Liver (tissue), 9 donors: ENCODE results near the gene ATXN3. TPM values are rescaled to one million over a fixed set of nuclear protein-coding genes. Genes with fewer than 3 reads are reported as not detected.

ENCODE experiments used
- DNase-seq: peaks from one replicate; pipeline ENCODE4 v3.0.0-alpha.2; 2017; ENCODE audit warnings: low spot score
- H3K27ac ChIP-seq, 2 donors: one replicate each; pipeline ENCODE4 v1.7.0; 2013; ENCODE audit warnings: inconsistent platforms in 2 of 2, low read length in 2 of 2, control low read depth in 1 of 2, low read depth in 1 of 2, mild to moderate bottlenecking in 1 of 2
- H3K27me3 ChIP-seq, 4 donors: one replicate each; pipeline versions ENCODE4 v1.6.1 to v1.7.0; 2013; ENCODE audit warnings: low read length in 3 of 4, inconsistent platforms in 1 of 4, mild to moderate bottlenecking in 1 of 4, moderate library complexity in 1 of 4; ENCODE audit not compliant: control insufficient read depth in 4 of 4, insufficient read depth in 4 of 4
- H3K36me3 ChIP-seq, 4 donors: one replicate each; pipeline versions ENCODE4 v1.6.1 to v1.7.0; 2013; ENCODE audit warnings: low read length in 3 of 4, mild to moderate bottlenecking in 3 of 4, low read depth in 1 of 4, moderate library complexity in 1 of 4; ENCODE audit not compliant: control insufficient read depth in 4 of 4, insufficient read depth in 3 of 4
- H3K4me1 ChIP-seq, 4 donors: one replicate each; pipeline versions ENCODE4 v1.6.1 to v1.7.0; 2013; ENCODE audit warnings: low read length in 3 of 4, mild to moderate bottlenecking in 3 of 4, moderate library complexity in 1 of 4; ENCODE audit not compliant: control insufficient read depth in 4 of 4, insufficient read depth in 4 of 4
- H3K4me3 ChIP-seq, 3 donors: one replicate each; pipeline versions ENCODE4 v1.6.1 to v1.7.0; 2013; ENCODE audit warnings: low read length in 3 of 3, control low read depth in 1 of 3, low read depth in 1 of 3, mild to moderate bottlenecking in 1 of 3
- H3K9ac ChIP-seq, 2 donors: one replicate each; pipeline ENCODE4 v1.7.0; 2013; ENCODE audit warnings: low read length in 2 of 2, mild to moderate bottlenecking in 2 of 2, moderate library complexity in 2 of 2, control low read depth in 1 of 2, low read depth in 1 of 2
- H3K9me3 ChIP-seq, 4 donors: one replicate each; pipeline versions ENCODE4 v1.6.1 to v1.7.0; 2013; ENCODE audit warnings: low read length in 3 of 4; ENCODE audit not compliant: control insufficient read depth in 4 of 4
- ATF3 ChIP-seq: IDR thresholded peaks from 2 replicates; pipeline ENCODE4 v1.6.1; 2016; ENCODE audit warnings: antibody characterized with exemption
- CTCF ChIP-seq: fragments of 150-350 bp; IDR thresholded peaks from 2 replicates; pipeline ENCODE4 v1.5.1; 2017; ENCODE audit warnings: improper control_type of control experiment, low read depth, low read length; ENCODE audit not compliant: missing input control
- EGR1 ChIP-seq, 2 donors: IDR thresholded peaks; 2 replicates each; pipeline ENCODE4 v1.6.1; 2016 to 2018; ENCODE audit warnings: antibody characterized with exemption in 2 of 2, low read depth in 2 of 2
- FOXA1 ChIP-seq: IDR thresholded peaks from 2 replicates; pipeline ENCODE4 v1.6.1; 2016; ENCODE audit warnings: antibody characterized with exemption
- GABPA ChIP-seq, 2 donors: IDR thresholded peaks in 1 of 2; conservative IDR thresholded peaks in 1 of 2; 2 replicates each; pipeline ENCODE4 v1.6.1; 2016; ENCODE audit warnings: antibody characterized with exemption in 2 of 2, mild to moderate bottlenecking in 1 of 2, moderate library complexity in 1 of 2
- HNF4G ChIP-seq: IDR thresholded peaks from 2 replicates; pipeline ENCODE4 v1.6.1; 2016; ENCODE audit warnings: antibody characterized with exemption
- JUND ChIP-seq, 2 donors: IDR thresholded peaks; 2 replicates each; pipeline ENCODE4 v1.6.1; 2016; ENCODE audit warnings: antibody characterized with exemption in 2 of 2
- MAX ChIP-seq: IDR thresholded peaks from 2 replicates; pipeline ENCODE4 v1.6.1; 2016; ENCODE audit warnings: antibody characterized with exemption
- RAD21 ChIP-seq, 2 donors: IDR thresholded peaks; 2 replicates each; pipeline ENCODE4 v1.6.1; 2016; ENCODE audit warnings: antibody characterized with exemption in 2 of 2, mild to moderate bottlenecking in 2 of 2
- REST ChIP-seq: IDR thresholded peaks from 2 replicates; pipeline ENCODE4 v1.6.1; 2016; ENCODE audit warnings: antibody characterized with exemption, mild to moderate bottlenecking
- SP1 ChIP-seq: IDR thresholded peaks from 2 replicates; pipeline ENCODE4 v1.6.1; 2018; ENCODE audit warnings: antibody characterized with exemption, mild to moderate bottlenecking
- TAF1 ChIP-seq: conservative IDR thresholded peaks from 2 replicates; pipeline ENCODE4 v1.6.1; 2016; ENCODE audit warnings: antibody characterized with exemption, mild to moderate bottlenecking
- YY1 ChIP-seq: IDR thresholded peaks from 2 replicates; pipeline ENCODE4 v1.6.1; 2016; ENCODE audit warnings: antibody characterized with exemption, mild to moderate bottlenecking
- WGBS: extraction: QIAGEN DNeasy Blood & Tissue Kit; methylation state at CpG from one replicate; pipeline ENCODE4 v1.1.7; 2013; 5-methylcytosine and 5-hydroxymethylcytosine counted together
- polyA plus RNA-seq, 2 donors: library from polyadenylated mRNA; stranded (reverse) in 1 of 2; unstranded in 1 of 2; fragments of 200-250 nt in 1 of 2; fragments of >200 nt in 1 of 2; fragmentation: Nextera tagmentation in 1 of 2; extraction: Ambion mirVana in 1 of 2; gene quantifications; one replicate each; pipeline versions ENCODE4 v1.2.1 to v1.2.3, GENCODE V29; 2013 to 2015
- total RNA-seq, 2 donors: library from RNA; depleted of rRNA; stranded (reverse); fragments of >200 nt; gene quantifications; one replicate each; pipeline ENCODE4 v1.2.3, GENCODE V29; 2014
- donor health status: healthy.
- donor health status: healthy.
- donor health status: healthy.
- donor health status: healthy.
- donor health status: healthy.

ATXN3 gene
- total and polyA plus RNA-seq, 4 donors = 3.6 to 17.7 (median 9.1) TPM

GRCh38 chr14:92009604-92010003, 96.8 kb downstream of the ATXN3 start:
- no peak for DNase-seq
- WGBS = 94% methylated on average over 1 of the region's 1 CpG
- Histone ChIP-seq H3K36me3 (peaks cover 3 to 56% (median 42%) of the 10 kb centered on the region in 4 donors), H3K4me3 (no peak overlapping the region), H3K27ac (no peak overlapping the region), H3K4me1 (no peaks in the 10 kb centered on the region), H3K9ac (no peak overlapping the region), H3K9me3 (no peaks in the 10 kb centered on the region), H3K27me3 (no peaks in the 10 kb centered on the region)
- TF ChIP-seq REST (no peak), CTCF (no peak), HNF4G (no peak), MAX (no peak), RAD21 (IDR thresholded peaks at IDR 0.05) (no peak), GABPA (IDR thresholded peaks at IDR 0.05 in 1 of 2, conservative IDR thresholded peaks at IDR 0.05 in 1 of 2) (no peak), ATF3 (no peak), EGR1 (IDR thresholded peaks at IDR 0.05; ENCODE audit: low read depth in 2 of 2) (no peak), TAF1 (no peak), SP1 (no peak), YY1 (no peak), JUND (IDR thresholded peaks at IDR 0.05) (no peak), FOXA1 (no peak)

Other genes starting within 250 kb of the ATXN3 start
- 1 to 10 TPM; 1.9 to 6.4 TPM for gene TC2N, start 239.0 kb downstream of the ATXN3 start, total RNA-seq
- gene TC2N, start 239.0 kb downstream of the ATXN3 start, polyA plus RNA-seq = 1 to 10 TPM in 1 of 2 donors, under 1 TPM in 1; 0.62 to 1.3 TPM
- gene FBLN5, start 158.9 kb downstream of the ATXN3 start, total RNA-seq = 10 to 100 TPM in 1 of 2 donors, 1 to 10 TPM in 1; 3.9 to 18.7 TPM
- 10 to 100 TPM; 10.9 to 21.8 TPM for gene FBLN5, start 158.9 kb downstream of the ATXN3 start, polyA plus RNA-seq
- gene TRIP11, start 66.5 kb downstream of the ATXN3 start, total RNA-seq = 10 to 100 TPM; 16.5 to 28.4 TPM
- 10 to 100 TPM in 1 of 2 donors, 1 to 10 TPM in 1; 4.3 to 16.7 TPM for gene TRIP11, start 66.5 kb downstream of the ATXN3 start, polyA plus RNA-seq
- 100 to 1,000 TPM; 136 to 197 TPM for gene NDUFB1, start 15.1 kb upstream of the ATXN3 start, total RNA-seq
- 100 to 1,000 TPM; 283 to 436 TPM for gene NDUFB1, start 15.1 kb upstream of the ATXN3 start, polyA plus RNA-seq
- 10 to 100 TPM; 18.4 to 19.4 TPM for gene CPSF2, start 15.4 kb upstream of the ATXN3 start, total RNA-seq
- gene CPSF2, start 15.4 kb upstream of the ATXN3 start, polyA plus RNA-seq = 1 to 10 TPM; 9.6 to 9.9 TPM
- under 1 TPM; 0.17 to 0.23 TPM for gene SLC24A4, start 216.6 kb upstream of the ATXN3 start, total RNA-seq
- under 1 TPM; 0.06 to 0.07 TPM for gene SLC24A4, start 216.6 kb upstream of the ATXN3 start, polyA plus RNA-seq